GM23338 (cell line): ENCODE data around the gene GALNT14. TPM values are rescaled to one million over a fixed set of nuclear protein-coding genes. Genes with fewer than 3 reads are reported as not detected.

ENCODE experiments used
- ATAC-seq: fragments of 200-7000 bp; cut with Tn5 transposase; 3 replicates; pipeline ENCODE4 v1.9.1; 2020
- DNase-seq: peaks from one replicate; pipeline ENCODE4 v3.0.0-alpha.2; 2015; ENCODE audit warnings: low spot score
- H2AFZ ChIP-seq: fragments of 200-600 bp; sonication (generic); 2 replicates; pipeline ENCODE4 v1.8.0; 2016; ENCODE audit warnings: antibody characterized with exemption, mild to moderate bottlenecking, moderate library complexity
- H3F3A ChIP-seq: fragments of 200-600 bp; sonication (generic); replicated peaks from 2 replicates; pipeline ENCODE4 v1.8.0; 2017; ENCODE audit warnings: antibody characterized with exemption, mixed run types, low read depth
- H3K27ac ChIP-seq: fragments of 200-600 bp; sonication (generic); 2 replicates; pipeline ENCODE4 v1.6.1; 2016; ENCODE audit warnings: low read depth
- H3K27me3 ChIP-seq: fragments of 200-600 bp; sonication (generic); 2 replicates; pipeline ENCODE4 v1.8.0; 2016; ENCODE audit warnings: mild to moderate bottlenecking, mixed run types, moderate library complexity; ENCODE audit not compliant: insufficient read depth
- H3K36me3 ChIP-seq: fragments of 200-600 bp; sonication (generic); 2 replicates; pipeline ENCODE4 v1.8.0; 2016; ENCODE audit warnings: mild to moderate bottlenecking; ENCODE audit not compliant: insufficient read depth
- H3K4me1 ChIP-seq: fragments of 200-600 bp; sonication (generic); 2 replicates; pipeline ENCODE4 v1.8.0; 2016; ENCODE audit warnings: mild to moderate bottlenecking, moderate library complexity; ENCODE audit not compliant: insufficient read depth
- H3K4me2 ChIP-seq: fragments of 200-600 bp; sonication (generic); 2 replicates; pipeline ENCODE4 v1.7.1; 2017; ENCODE audit warnings: mixed run types
- H3K4me3 ChIP-seq: fragments of 200-600 bp; sonication (generic); 2 replicates; pipeline ENCODE4 v1.6.1; 2016; ENCODE audit warnings: mixed run types
- H3K79me2 ChIP-seq: fragments of 200-600 bp; sonication (generic); replicated peaks from 2 replicates; pipeline ENCODE4 v1.8.0; 2017; ENCODE audit warnings: mild to moderate bottlenecking; ENCODE audit not compliant: insufficient read depth
- H3K9me2 ChIP-seq: fragments of 200-600 bp; sonication (generic); 2 replicates; pipeline ENCODE4 v1.8.0; 2017; ENCODE audit not compliant: insufficient read depth
- H4K20me1 ChIP-seq: fragments of 200-600 bp; sonication (generic); replicated peaks from 2 replicates; pipeline ENCODE4 v1.8.0; 2017; ENCODE audit warnings: mild to moderate bottlenecking; ENCODE audit not compliant: insufficient read depth
- H3K27ac Mint-ChIP-seq: 2 replicates; pipeline ENCODE4 v1.8.0; 2020; ENCODE audit warnings: inconsistent platforms, mild to moderate bottlenecking, moderate library complexity, mixed read lengths
- H3K27me3 Mint-ChIP-seq: 3 replicates; pipeline ENCODE4 v1.8.0; 2022; ENCODE audit warnings: low read depth, mild to moderate bottlenecking, moderate library complexity, mixed read lengths, inconsistent platforms; ENCODE audit not compliant: insufficient read depth, poor library complexity
- H3K36me3 Mint-ChIP-seq: 3 replicates; pipeline ENCODE4 v1.8.0; 2021; ENCODE audit warnings: low read depth, mild to moderate bottlenecking, inconsistent platforms, moderate library complexity, mixed read lengths
- H3K4me1 Mint-ChIP-seq: 3 replicates; pipeline ENCODE4 v1.8.0; 2020; ENCODE audit warnings: mild to moderate bottlenecking, inconsistent platforms, mixed read lengths
- H3K4me3 Mint-ChIP-seq: 3 replicates; pipeline ENCODE4 v1.8.0; 2021; ENCODE audit warnings: moderate library complexity, mild to moderate bottlenecking, inconsistent platforms, mixed read lengths
- H3K9me3 Mint-ChIP-seq: 3 replicates; pipeline ENCODE4 v1.8.0; 2020; ENCODE audit warnings: moderate library complexity, mild to moderate bottlenecking, inconsistent platforms, mixed read lengths
- CREB1 ChIP-seq: fragments of 250-450 bp; sonication (Bioruptor Pico); IDR thresholded peaks from 2 replicates; pipeline ENCODE4 v1.5.0; 2020; ENCODE audit warnings: low read depth, mild to moderate bottlenecking, moderate library complexity
- EZH2phosphoT487 ChIP-seq: fragments of 200-600 bp; sonication (generic); IDR thresholded peaks from one replicate; pipeline ENCODE4 v1.8.1; 2018; ENCODE audit warnings: antibody characterized with exemption; ENCODE audit not compliant: unreplicated experiment
- JUNB ChIP-seq: IDR thresholded peaks from one replicate; pipeline ENCODE4 v1.6.1; 2016; ENCODE audit warnings: antibody characterized with exemption; ENCODE audit not compliant: unreplicated experiment
- NANOG ChIP-seq: IDR thresholded peaks from 2 replicates; pipeline ENCODE4 v1.6.1; 2016; ENCODE audit warnings: antibody characterized with exemption, borderline replicate concordance
- POLR2AphosphoS5 ChIP-seq: IDR thresholded peaks from 2 replicates; pipeline ENCODE4 v1.6.1; 2016; ENCODE audit warnings: antibody characterized with exemption, low read depth
- STAT1 ChIP-seq: IDR thresholded peaks from one replicate; pipeline ENCODE4 v1.6.1; 2016; ENCODE audit warnings: antibody characterized with exemption; ENCODE audit not compliant: unreplicated experiment
- ZNF114 ChIP-seq: fragments of 250-450 bp; sonication (Bioruptor Pico); IDR thresholded peaks from 2 replicates; pipeline ENCODE4 v1.5.0; 2020; ENCODE audit warnings: mild to moderate bottlenecking, moderate library complexity
- polyA plus RNA-seq: library from polyadenylated mRNA; unstranded; fragments of >200 nt; fragmentation: Nextera tagmentation; extraction: Ambion mirVana; gene quantifications from 2 replicates; pipeline ENCODE4 v1.2.1, GENCODE V29; 2016
- total RNA-seq: library from RNA; depleted of rRNA; stranded (reverse); fragments of >200 nt; shearing (Covaris generic); gene quantifications from 2 replicates; pipeline ENCODE4 v1.2.3, GENCODE V29; 2014
- TF ChIP-seq, protein P1 (sequence below): fragments of 250-450 bp; sonication (Bioruptor Pico); IDR thresholded peaks from 2 replicates; pipeline ENCODE4 v1.5.0; 2020; ENCODE audit warnings: mild to moderate bottlenecking, moderate library complexity
- TF ChIP-seq, protein P2 (sequence below): IDR thresholded peaks from one replicate; pipeline ENCODE4 v1.6.1; 2018; ENCODE audit warnings: antibody characterized with exemption; ENCODE audit not compliant: unreplicated experiment
- TF ChIP-seq, protein P3 (sequence below), 2 experiments: fragments of 200-600 bp in 1 of 2; sonication (generic) in 1 of 2; conservative IDR thresholded peaks; 2 replicates each; pipeline versions ENCODE4 v1.5.1 to v1.6.1; 2016 to 2017; ENCODE audit warnings: antibody characterized with exemption in 2 of 2, low read depth in 2 of 2, mild to moderate bottlenecking in 2 of 2, moderate library complexity in 1 of 2

The GALNT14 gene
- total and polyA plus RNA-seq, 2 experiments from 2014 or later = 5.4 to 7.7 TPM

GRCh38 chr2:31125918-31126695, 12.1 kb downstream of the GALNT14 start (continued):
- TF ChIP-seq, protein P1, sequence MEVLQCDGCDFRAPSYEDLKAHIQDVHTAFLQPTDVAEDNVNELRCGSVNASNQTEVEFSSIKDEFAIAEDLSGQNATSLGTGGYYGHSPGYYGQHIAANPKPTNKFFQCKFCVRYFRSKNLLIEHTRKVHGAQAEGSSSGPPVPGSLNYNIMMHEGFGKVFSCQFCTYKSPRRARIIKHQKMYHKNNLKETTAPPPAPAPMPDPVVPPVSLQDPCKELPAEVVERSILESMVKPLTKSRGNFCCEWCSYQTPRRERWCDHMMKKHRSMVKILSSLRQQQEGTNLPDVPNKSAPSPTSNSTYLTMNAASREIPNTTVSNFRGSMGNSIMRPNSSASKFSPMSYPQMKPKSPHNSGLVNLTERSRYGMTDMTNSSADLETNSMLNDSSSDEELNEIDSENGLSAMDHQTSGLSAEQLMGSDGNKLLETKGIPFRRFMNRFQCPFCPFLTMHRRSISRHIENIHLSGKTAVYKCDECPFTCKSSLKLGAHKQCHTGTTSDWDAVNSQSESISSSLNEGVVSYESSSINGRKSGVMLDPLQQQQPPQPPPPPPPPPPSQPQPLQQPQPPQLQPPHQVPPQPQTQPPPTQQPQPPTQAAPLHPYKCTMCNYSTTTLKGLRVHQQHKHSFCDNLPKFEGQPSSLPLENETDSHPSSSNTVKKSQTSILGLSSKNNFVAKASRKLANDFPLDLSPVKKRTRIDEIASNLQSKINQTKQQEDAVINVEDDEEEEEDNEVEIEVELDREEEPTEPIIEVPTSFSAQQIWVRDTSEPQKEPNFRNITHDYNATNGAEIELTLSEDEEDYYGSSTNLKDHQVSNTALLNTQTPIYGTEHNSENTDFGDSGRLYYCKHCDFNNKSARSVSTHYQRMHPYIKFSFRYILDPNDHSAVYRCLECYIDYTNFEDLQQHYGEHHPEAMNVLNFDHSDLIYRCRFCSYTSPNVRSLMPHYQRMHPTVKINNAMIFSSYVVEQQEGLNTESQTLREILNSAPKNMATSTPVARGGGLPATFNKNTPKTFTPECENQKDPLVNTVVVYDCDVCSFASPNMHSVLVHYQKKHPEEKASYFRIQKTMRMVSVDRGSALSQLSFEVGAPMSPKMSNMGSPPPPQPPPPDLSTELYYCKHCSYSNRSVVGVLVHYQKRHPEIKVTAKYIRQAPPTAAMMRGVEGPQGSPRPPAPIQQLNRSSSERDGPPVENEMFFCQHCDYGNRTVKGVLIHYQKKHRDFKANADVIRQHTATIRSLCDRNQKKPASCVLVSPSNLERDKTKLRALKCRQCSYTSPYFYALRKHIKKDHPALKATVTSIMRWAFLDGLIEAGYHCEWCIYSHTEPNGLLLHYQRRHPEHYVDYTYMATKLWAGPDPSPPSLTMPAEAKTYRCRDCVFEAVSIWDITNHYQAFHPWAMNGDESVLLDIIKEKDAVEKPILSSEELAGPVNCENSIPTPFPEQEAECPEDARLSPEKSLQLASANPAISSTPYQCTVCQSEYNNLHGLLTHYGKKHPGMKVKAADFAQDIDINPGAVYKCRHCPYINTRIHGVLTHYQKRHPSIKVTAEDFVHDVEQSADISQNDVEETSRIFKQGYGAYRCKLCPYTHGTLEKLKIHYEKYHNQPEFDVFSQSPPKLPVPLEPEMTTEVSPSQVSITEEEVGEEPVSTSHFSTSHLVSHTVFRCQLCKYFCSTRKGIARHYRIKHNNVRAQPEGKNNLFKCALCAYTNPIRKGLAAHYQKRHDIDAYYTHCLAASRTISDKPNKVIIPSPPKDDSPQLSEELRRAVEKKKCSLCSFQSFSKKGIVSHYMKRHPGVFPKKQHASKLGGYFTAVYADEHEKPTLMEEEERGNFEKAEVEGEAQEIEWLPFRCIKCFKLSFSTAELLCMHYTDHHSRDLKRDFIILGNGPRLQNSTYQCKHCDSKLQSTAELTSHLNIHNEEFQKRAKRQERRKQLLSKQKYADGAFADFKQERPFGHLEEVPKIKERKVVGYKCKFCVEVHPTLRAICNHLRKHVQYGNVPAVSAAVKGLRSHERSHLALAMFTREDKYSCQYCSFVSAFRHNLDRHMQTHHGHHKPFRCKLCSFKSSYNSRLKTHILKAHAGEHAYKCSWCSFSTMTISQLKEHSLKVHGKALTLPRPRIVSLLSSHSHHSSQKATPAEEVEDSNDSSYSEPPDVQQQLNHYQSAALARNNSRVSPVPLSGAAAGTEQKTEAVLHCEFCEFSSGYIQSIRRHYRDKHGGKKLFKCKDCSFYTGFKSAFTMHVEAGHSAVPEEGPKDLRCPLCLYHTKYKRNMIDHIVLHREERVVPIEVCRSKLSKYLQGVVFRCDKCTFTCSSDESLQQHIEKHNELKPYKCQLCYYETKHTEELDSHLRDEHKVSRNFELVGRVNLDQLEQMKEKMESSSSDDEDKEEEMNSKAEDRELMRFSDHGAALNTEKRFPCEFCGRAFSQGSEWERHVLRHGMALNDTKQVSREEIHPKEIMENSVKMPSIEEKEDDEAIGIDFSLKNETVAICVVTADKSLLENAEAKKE (CRISPR knock-in tag) = no peak

DNA sequence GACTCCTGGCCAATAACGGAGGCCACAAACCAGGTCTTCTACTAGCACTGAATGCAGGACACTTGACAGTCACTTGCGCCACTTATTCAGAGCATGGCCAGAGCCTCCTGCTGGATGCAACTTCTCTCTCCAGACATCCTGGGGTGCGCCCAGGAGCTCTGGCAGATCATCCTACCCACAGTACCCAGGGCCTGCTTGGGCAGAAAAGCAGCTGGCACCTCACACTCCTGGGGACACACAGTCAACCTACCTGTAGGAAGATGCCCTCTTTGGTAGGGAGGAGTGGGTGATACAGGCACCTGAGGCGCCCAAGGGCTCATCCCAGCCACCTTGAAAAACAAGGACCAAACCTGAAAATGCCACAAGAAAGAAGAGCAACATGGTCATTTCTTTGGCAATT, 13.3 kb downstream of the GALNT14 start:
- Mint-ChIP-seq H3K4me3 (no peak overlapping the region), H3K27me3 (no peaks in the 10 kb centered on the region)

More for the DNA sequence above, 13.3 kb downstream of the GALNT14 start:
- no peaks in the 10 kb centered on the region for H3F3A ChIP-seq
- no peak overlapping the region for H3K27ac ChIP-seq
- no peak overlapping the region for H3K4me3 ChIP-seq
- ATAC-seq (no peak), DNase-seq (no peak)
- H3K79me2 ChIP-seq = no peaks in the 10 kb centered on the region
- no peak overlapping the region; the same call in 1 of the 2 replicates for H3K27ac Mint-ChIP-seq
- H3K4me1 ChIP-seq = peaks cover 9% of the 10 kb centered on the region
- no peak overlapping the region for H3K4me2 ChIP-seq
- H2AFZ ChIP-seq = no peak overlapping the region
- H4K20me1 ChIP-seq = no peaks in the 10 kb centered on the region; the same call in 1 of the 2 replicates
- no peaks in the 10 kb centered on the region for H3K27me3 ChIP-seq
- peaks cover 18% of the 10 kb centered on the region for H3K4me1 Mint-ChIP-seq
- H3K36me3 ChIP-seq = no peaks in the 10 kb centered on the region
- H3K9me2 ChIP-seq = no peaks in the 10 kb centered on the region
- no peaks in the 10 kb centered on the region for H3K36me3 Mint-ChIP-seq
- no peaks in the 10 kb centered on the region for H3K9me3 Mint-ChIP-seq
- TF ChIP-seq POLR2AphosphoS5 (no peak), NANOG (no peak), EZH2phosphoT487 (no peak), JUNB (no peak), CREB1 (CRISPR knock-in tag) (no peak), ZNF114 (CRISPR knock-in tag) (no peak), STAT1 (no peak)
- TF ChIP-seq, protein P2, sequence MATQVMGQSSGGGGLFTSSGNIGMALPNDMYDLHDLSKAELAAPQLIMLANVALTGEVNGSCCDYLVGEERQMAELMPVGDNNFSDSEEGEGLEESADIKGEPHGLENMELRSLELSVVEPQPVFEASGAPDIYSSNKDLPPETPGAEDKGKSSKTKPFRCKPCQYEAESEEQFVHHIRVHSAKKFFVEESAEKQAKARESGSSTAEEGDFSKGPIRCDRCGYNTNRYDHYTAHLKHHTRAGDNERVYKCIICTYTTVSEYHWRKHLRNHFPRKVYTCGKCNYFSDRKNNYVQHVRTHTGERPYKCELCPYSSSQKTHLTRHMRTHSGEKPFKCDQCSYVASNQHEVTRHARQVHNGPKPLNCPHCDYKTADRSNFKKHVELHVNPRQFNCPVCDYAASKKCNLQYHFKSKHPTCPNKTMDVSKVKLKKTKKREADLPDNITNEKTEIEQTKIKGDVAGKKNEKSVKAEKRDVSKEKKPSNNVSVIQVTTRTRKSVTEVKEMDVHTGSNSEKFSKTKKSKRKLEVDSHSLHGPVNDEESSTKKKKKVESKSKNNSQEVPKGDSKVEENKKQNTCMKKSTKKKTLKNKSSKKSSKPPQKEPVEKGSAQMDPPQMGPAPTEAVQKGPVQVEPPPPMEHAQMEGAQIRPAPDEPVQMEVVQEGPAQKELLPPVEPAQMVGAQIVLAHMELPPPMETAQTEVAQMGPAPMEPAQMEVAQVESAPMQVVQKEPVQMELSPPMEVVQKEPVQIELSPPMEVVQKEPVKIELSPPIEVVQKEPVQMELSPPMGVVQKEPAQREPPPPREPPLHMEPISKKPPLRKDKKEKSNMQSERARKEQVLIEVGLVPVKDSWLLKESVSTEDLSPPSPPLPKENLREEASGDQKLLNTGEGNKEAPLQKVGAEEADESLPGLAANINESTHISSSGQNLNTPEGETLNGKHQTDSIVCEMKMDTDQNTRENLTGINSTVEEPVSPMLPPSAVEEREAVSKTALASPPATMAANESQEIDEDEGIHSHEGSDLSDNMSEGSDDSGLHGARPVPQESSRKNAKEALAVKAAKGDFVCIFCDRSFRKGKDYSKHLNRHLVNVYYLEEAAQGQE = no peak
- TF ChIP-seq, protein P3, sequence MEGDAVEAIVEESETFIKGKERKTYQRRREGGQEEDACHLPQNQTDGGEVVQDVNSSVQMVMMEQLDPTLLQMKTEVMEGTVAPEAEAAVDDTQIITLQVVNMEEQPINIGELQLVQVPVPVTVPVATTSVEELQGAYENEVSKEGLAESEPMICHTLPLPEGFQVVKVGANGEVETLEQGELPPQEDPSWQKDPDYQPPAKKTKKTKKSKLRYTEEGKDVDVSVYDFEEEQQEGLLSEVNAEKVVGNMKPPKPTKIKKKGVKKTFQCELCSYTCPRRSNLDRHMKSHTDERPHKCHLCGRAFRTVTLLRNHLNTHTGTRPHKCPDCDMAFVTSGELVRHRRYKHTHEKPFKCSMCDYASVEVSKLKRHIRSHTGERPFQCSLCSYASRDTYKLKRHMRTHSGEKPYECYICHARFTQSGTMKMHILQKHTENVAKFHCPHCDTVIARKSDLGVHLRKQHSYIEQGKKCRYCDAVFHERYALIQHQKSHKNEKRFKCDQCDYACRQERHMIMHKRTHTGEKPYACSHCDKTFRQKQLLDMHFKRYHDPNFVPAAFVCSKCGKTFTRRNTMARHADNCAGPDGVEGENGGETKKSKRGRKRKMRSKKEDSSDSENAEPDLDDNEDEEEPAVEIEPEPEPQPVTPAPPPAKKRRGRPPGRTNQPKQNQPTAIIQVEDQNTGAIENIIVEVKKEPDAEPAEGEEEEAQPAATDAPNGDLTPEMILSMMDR (conservative IDR thresholded peaks at IDR 0.05; ENCODE audit: low read depth in 2 of 2) = no peak
